GM18868 (cell line): ENCODE measurements around the gene MED27.
"Not testable (repeated sequence)": the region's sequence is repeated elsewhere in the genome, so short reads cannot be mapped to it uniquely, and the experiment has no call there.

Source experiments
- ATAC-seq: cut with Tn5 transposase; IDR thresholded peaks from one replicate; pipeline ENCODE4 v1.9.1; 2021; ENCODE audit warnings: mild to moderate bottlenecking, moderate library complexity; ENCODE audit not compliant: unreplicated experiment

MED27 gene

DNA sequence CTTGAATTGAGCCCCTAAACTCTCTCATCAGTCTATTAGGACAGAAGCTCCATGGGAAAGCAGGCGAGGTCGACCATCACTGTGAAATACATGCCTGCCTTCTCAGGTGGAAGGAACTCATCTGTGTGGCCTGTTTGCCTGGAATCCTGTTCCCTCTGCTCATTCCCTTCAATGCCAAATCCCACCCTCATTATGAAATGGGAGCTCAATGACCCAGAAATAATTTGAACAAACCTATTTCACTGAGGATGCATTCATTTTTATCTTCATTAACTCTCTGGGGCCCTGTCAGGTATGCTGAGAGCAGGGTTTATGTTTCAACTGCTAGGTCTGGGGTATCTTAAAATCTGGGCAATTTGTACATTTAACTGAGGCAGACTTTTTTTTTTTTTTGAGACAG, 142.2 kb downstream of the MED27 start:
- ATAC-seq: no peak

- ATAC-seq: no peak
Observed at GRCh38 chr9:131936929-131937328, 142.7 kb downstream of the MED27 start.

GRCh38 chr9:131934673-131935072, 145.0 kb downstream of the MED27 start:
- no peak for ATAC-seq

- no peak for ATAC-seq
Observed at GRCh38 chr9:131927091-131927490, 152.6 kb downstream of the MED27 start.

- no peak for ATAC-seq
Observed at GRCh38 chr9:131926360-131926922, 153.2 kb downstream of the MED27 start.

GRCh38 chr9:131925677-131926177, 153.9 kb downstream of the MED27 start:
- no peak for ATAC-seq

DNA sequence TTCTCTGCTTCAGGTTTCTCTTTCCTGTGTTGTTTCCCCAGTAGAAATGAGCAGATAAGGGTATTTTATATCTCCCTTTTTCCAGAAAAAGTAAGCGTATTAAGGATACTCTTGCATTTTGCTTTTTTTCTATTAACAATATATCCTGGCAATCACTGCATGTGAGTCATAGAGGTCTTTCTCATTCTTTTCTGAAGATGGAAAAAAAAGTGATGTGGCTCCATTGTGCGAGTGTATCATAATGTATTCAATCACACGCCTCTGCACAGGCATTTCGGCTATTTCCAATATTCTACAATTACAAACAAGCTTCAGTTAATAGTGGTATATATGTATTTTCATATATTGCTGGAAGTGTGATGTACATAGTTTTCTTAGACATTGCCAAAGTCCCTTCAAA, 155.9 kb downstream of the MED27 start:
- no peak for ATAC-seq

GRCh38 chr9:131923132-131923671, 156.5 kb downstream of the MED27 start:
- ATAC-seq: no peak

DNA sequence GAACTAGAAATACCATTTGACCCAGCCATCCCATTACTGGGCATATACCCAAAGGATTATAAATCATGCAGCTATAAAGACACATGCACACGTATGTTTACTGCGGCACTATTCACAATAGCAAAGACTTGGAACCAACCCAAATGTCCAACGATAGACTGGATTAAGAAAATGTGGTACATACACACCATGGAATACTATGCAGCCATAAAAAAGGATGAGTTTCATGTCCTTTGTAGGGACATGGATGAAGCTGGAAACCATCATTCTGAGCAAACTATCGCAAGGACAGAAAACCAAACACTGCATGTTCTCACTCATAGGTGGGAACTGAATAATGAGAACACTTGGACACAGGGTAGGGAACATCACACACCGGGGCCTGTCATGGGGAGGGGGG, 158.0 kb downstream of the MED27 start:
- not testable (repeated sequence) for ATAC-seq

- ATAC-seq: no peak
Observed at GRCh38 chr9:131919216-131919615, 160.5 kb downstream of the MED27 start.

DNA sequence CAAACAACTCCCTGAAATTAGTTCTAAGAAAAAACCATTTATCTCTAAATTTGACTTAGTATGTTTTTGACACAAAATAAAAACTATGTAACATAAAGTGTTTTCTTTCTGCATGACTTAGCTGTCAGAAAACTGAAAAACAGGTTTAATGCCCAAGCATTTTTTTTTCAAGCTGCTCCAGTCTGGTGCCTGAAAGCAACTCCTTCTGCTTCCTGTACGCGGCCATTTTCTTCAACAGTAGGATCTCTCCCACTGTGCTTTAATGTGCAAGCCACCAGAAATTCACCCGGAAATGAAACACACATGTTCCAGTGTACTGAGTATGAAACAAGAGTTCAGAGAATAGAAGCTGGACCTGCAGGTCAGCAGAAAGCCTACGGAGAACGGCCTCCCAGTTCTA, 161.2 kb downstream of the MED27 start:
- ATAC-seq: no peak

- no peak for ATAC-seq
Observed at GRCh38 chr9:131917009-131917408, 162.7 kb downstream of the MED27 start.

DNA sequence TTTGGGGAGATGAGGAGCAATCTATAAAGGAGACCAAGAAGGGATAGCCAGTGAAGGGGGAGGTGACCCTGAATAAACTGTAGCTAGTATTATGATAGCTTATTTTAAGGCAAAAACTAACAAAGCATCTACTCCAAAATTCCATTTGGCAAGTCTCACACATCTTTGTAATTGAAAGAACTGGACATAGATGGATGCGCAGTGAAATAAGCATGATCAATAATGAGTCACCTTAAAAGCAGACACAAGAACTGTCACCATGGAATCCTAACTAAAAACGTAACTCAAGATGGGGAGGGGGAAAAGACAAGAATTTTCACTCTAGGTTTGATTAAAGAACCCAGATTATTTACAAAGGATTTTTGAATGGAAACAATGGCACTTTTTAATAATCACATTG, 164.5 kb downstream of the MED27 start:
- ATAC-seq: no peak

DNA sequence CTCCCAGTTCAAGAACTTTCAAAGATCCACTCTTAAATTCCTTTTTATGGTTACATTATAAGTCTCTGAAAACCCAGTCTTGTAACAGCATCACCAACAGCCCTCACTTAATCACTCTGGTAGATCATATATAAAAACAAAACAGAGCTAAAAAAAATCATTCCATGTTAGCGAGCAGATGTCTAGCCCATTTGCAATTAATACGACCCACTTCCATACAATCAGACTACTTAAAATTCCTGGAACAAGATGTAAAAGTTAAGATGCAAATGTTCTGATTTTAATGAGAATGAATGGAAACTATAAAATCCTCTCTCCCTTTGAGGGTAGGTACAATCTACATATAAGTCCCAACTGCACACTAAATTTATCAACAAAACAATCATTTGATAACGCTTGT, 167.0 kb downstream of the MED27 start:
- ATAC-seq: no peak

GRCh38 chr9:131912069-131912468, 167.6 kb downstream of the MED27 start:
- no peak for ATAC-seq

DNA sequence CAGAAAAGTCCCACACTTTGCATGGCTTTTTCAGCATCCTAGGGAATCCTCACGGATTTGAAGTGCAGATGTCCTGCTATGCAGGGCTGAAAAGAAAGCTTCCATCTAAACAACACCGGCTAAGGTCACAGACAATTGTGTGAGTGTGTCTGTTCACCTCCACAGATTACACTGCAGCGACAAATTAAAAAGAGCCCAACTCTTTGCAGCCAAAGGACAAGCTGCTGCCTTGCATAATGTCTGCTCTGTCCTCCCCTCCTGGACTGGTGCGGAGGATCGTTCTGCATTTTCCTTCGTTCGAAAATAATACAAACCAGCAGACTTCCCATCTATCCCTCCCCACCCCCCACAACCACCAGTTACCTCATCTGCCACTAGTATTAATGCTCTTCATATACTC, 169.1 kb downstream of the MED27 start:
- no peak for ATAC-seq

DNA sequence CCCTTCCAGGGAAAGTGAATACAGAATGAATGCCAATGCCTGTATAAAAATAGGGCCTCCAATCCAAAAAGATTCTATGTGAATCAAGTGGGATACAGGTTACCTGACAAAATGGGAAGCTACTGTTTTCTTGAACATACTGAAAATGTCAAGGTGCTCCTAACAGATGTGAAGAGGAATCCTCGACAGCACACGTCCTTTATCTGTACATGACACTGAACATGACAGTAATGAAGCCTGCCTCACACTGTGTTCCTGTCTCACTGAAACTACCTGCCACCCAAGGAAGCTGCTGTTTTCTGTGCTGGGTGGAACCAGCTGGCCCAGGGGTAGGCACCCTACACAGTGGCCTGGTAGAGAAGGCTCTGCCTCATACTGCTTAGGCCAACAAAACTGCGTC, 174.5 kb downstream of the MED27 start:
- ATAC-seq: no peak

DNA sequence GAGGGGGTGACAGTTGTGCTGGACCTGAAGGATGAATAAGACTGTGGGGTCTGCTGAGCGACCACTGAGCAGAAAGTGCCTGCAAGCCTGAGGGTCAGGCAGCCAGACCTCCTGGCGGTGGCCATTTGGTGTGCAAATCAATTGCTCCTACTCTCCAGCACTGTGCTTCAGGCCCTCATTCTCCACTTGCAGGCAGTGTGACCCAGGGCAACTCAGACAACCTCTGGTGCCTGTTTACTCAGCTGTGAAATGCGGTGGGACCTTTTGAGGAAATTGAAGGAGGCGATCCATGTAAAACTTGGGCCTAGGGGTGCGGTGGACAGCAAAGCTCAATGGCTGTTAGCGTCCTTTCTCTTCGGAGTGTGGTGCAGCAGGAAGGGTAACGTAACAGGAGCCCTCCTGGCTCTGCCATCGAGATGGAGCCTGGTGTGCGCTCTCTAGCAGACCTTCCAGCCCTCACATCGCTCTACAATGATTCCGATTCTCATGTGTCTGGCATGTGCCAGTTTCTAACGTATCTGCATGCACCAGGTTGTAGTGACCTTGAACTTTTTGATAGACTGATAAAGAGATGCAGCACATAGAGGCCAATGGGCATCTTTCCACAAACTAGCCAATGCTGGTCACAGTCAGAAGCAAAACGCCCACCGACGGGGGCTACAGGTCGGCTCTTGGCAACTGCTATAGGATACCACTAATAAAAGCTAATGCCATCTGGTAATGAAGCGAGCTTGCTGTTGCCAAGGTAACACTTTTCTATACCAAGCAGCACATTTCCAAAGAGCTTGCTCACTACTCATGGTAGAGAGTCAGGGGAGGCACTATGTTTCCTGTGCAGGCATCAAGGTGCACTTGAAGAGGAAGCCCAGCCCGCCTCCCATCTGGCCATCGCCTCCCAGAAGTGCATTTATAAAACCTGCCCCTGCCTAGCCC, 180.1 kb downstream of the MED27 start:
- ATAC-seq: no peak

GRCh38 chr9:131892902-131893500, 186.7 kb downstream of the MED27 start:
- no peak for ATAC-seq

DNA sequence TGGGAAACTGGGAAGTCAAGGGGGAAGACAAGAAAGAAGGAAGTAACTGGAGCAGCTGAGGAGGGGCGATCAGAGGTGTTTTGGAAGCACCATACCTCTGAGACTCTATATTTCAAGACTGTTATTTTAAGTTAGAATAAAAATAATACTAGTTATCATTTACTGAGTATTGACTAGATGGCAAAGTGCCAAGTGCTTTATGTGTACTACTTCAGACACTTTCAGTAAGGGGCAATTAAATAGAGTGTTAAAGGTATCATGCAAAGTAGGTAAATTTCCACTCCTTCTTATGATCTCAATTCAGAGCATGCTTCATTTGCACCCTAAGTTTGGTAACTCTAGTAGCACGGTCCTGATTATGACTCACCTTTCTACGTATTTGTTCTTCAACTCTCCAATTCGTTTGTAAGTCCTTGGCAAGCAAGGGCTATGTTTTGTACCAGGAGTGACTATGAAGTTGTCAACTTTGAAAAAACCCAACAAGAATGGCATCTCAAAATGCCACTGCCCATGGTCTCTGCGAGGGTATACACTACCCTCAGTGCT, 187.4 kb downstream of the MED27 start:
- no peak for ATAC-seq

- no peak for ATAC-seq
Observed at GRCh38 chr9:131891598-131891997, 188.1 kb downstream of the MED27 start.
